H9 (cell line): ENCODE results near the gene ZNF831. TPM values are rescaled to one million over a fixed set of nuclear protein-coding genes. Genes with fewer than 3 reads are reported as not detected.

Experiments used
- DNase-seq: peaks from one replicate; pipeline ENCODE4 v3.0.0-alpha.2; 2017
- H2AFZ ChIP-seq: one replicate; pipeline ENCODE4 v1.6.1; 2013; ENCODE audit warnings: mild to moderate bottlenecking, low read length, control low read depth, moderate library complexity
- H2AK5ac ChIP-seq: 2 replicates; pipeline ENCODE4 v1.6.1; 2013; ENCODE audit warnings: low read length, control low read depth, mixed read lengths; ENCODE audit not compliant: insufficient read length
- H2BK120ac ChIP-seq: one replicate; pipeline ENCODE4 v1.6.1; 2013; ENCODE audit warnings: low read depth, mild to moderate bottlenecking, low read length, control low read depth, inconsistent platforms; ENCODE audit not compliant: poor library complexity, severe bottlenecking
- H2BK12ac ChIP-seq: 2 replicates; pipeline ENCODE4 v1.6.1; 2013; ENCODE audit warnings: low read length, control low read depth, mixed read lengths, low read depth; ENCODE audit not compliant: insufficient read length
- H2BK15ac ChIP-seq: 2 replicates; pipeline ENCODE4 v1.6.1; 2013; ENCODE audit warnings: low read depth, low read length, control low read depth
- H2BK20ac ChIP-seq: one replicate; pipeline ENCODE4 v1.6.1; 2013; ENCODE audit warnings: low read depth, mild to moderate bottlenecking, low read length, control low read depth, inconsistent platforms; ENCODE audit not compliant: poor library complexity, severe bottlenecking
- H2BK5ac ChIP-seq: 2 replicates; pipeline ENCODE4 v1.6.1; 2013; ENCODE audit warnings: low read length, control low read depth, mixed read lengths; ENCODE audit not compliant: insufficient read length
- H3K14ac ChIP-seq: 2 replicates; pipeline ENCODE4 v1.6.1; 2013; ENCODE audit warnings: low read length, control low read depth; ENCODE audit not compliant: insufficient read depth
- H3K18ac ChIP-seq: 2 replicates; pipeline ENCODE4 v1.6.1; 2013; ENCODE audit warnings: low read depth, mild to moderate bottlenecking, mixed read lengths, low read length, control low read depth; ENCODE audit not compliant: insufficient read length
- H3K23ac ChIP-seq: 2 replicates; pipeline ENCODE4 v1.6.1; 2013; ENCODE audit warnings: low read length, control low read depth, mixed read lengths, low read depth; ENCODE audit not compliant: insufficient read length
- H3K23me2 ChIP-seq: 2 replicates; pipeline ENCODE4 v1.6.1; 2013; ENCODE audit warnings: low read depth, mild to moderate bottlenecking, mixed read lengths, low read length, control low read depth; ENCODE audit not compliant: insufficient read length, poor library complexity, severe bottlenecking
- H3K27ac ChIP-seq: 2 replicates; pipeline ENCODE4 v1.5.1; 2013; ENCODE audit warnings: low read length, control low read depth, mixed read lengths, low read depth; ENCODE audit not compliant: insufficient read length
- H3K27me3 ChIP-seq: 2 replicates; pipeline ENCODE4 v1.6.1; 2013; ENCODE audit warnings: low read length, control low read depth, inconsistent platforms; ENCODE audit not compliant: insufficient read depth
- H3K4ac ChIP-seq: 2 replicates; pipeline ENCODE4 v1.6.1; 2013; ENCODE audit warnings: low read depth, mild to moderate bottlenecking, control low read depth, inconsistent platforms, low read length, moderate library complexity
- H3K4me1 ChIP-seq: 2 replicates; pipeline ENCODE4 v1.6.1; 2013; ENCODE audit warnings: low read length, control low read depth, inconsistent platforms; ENCODE audit not compliant: insufficient read depth
- H3K4me2 ChIP-seq: 2 replicates; pipeline ENCODE4 v1.6.1; 2013; ENCODE audit warnings: low read length, control low read depth, mixed read lengths; ENCODE audit not compliant: insufficient read length, insufficient read depth
- H3K56ac ChIP-seq: 2 replicates; pipeline ENCODE4 v1.6.1; 2013; ENCODE audit warnings: low read depth, mild to moderate bottlenecking, mixed read lengths, low read length, control low read depth; ENCODE audit not compliant: insufficient read length
- H3K79me1 ChIP-seq: 2 replicates; pipeline ENCODE4 v1.6.1; 2013; ENCODE audit warnings: low read depth, mild to moderate bottlenecking, moderate library complexity, low read length, control low read depth, inconsistent platforms; ENCODE audit not compliant: insufficient read depth, poor library complexity, severe bottlenecking
- H3K79me2 ChIP-seq: 2 replicates; pipeline ENCODE4 v1.6.1; 2013; ENCODE audit warnings: low read length, control low read depth, inconsistent platforms; ENCODE audit not compliant: insufficient read depth
- H3K9ac ChIP-seq: 2 replicates; pipeline ENCODE4 v1.6.1; 2013; ENCODE audit warnings: low read length, control low read depth, mixed read lengths; ENCODE audit not compliant: insufficient read length; ENCODE audit errors: extremely low read depth
- H3K9me3 ChIP-seq: one replicate; pipeline ENCODE4 v1.6.1; 2013; ENCODE audit warnings: low read depth, low read length, inconsistent platforms; ENCODE audit not compliant: control insufficient read depth
- H3T11ph ChIP-seq: one replicate; pipeline ENCODE4 v1.6.1; 2013; ENCODE audit warnings: mild to moderate bottlenecking, low read length, control low read depth, inconsistent platforms
- H4K20me1 ChIP-seq: one replicate; pipeline ENCODE4 v1.6.1; 2013; ENCODE audit not compliant: control insufficient read depth, insufficient read length, insufficient read depth
- H4K5ac ChIP-seq: 2 replicates; pipeline ENCODE4 v1.6.1; 2013; ENCODE audit warnings: low read depth, mild to moderate bottlenecking, mixed read lengths, low read length, control low read depth; ENCODE audit not compliant: insufficient read length
- H4K8ac ChIP-seq: replicated peaks from 2 replicates; pipeline ENCODE4 v1.6.1; 2013; ENCODE audit warnings: low read length, control low read depth, mixed read lengths, low read depth; ENCODE audit not compliant: insufficient read length
- H4K91ac ChIP-seq: 2 replicates; pipeline ENCODE4 v1.6.1; 2013; ENCODE audit warnings: low read depth, mild to moderate bottlenecking, moderate library complexity, mixed read lengths, low read length, control low read depth; ENCODE audit not compliant: insufficient read length
- H3K27ac Mint-ChIP-seq, 3 experiments: 2 replicates in 2 of 3; 3 replicates in 1 of 3; pipeline ENCODE4 v1.8.0; 2020 to 2021; ENCODE audit warnings: mixed read lengths in 3 of 3, mild to moderate bottlenecking in 1 of 3, moderate library complexity in 1 of 3
- H3K27me3 Mint-ChIP-seq: 2 replicates; pipeline ENCODE4 v1.8.0; 2021; ENCODE audit warnings: low read depth, mild to moderate bottlenecking, moderate library complexity, mixed read lengths
- H3K36me3 Mint-ChIP-seq, 3 experiments: 2 replicates in 2 of 3; 3 replicates in 1 of 3; pipeline ENCODE4 v1.8.0; 2020 to 2021; ENCODE audit warnings: low read depth in 3 of 3, mixed read lengths in 3 of 3; ENCODE audit not compliant: insufficient read depth in 1 of 3
- H3K4me1 Mint-ChIP-seq, 2 experiments: 2 replicates each; pipeline ENCODE4 v1.8.0; 2020; ENCODE audit warnings: mixed read lengths in 2 of 2
- H3K4me3 Mint-ChIP-seq, 2 experiments: 2 replicates in 1 of 2; 3 replicates in 1 of 2; pipeline ENCODE4 v1.8.0; 2020 to 2021; ENCODE audit warnings: mild to moderate bottlenecking in 2 of 2, mixed read lengths in 2 of 2, moderate library complexity in 1 of 2
- H3K9me3 Mint-ChIP-seq, 2 experiments: 2 replicates in 1 of 2; 3 replicates in 1 of 2; pipeline ENCODE4 v1.8.0; 2020; ENCODE audit warnings: mild to moderate bottlenecking in 2 of 2, mixed read lengths in 2 of 2, moderate library complexity in 1 of 2
- CTCF ChIP-seq: fragments of 200-600 bp; sonication (generic); conservative IDR thresholded peaks from 3 replicates; pipeline ENCODE4 v1.8.0; 2021; ENCODE audit warnings: antibody characterized with exemption, mild to moderate bottlenecking
- WGBS: extraction: QIAGEN DNeasy Blood & Tissue Kit; methylation state at CpG from one replicate; pipeline ENCODE4 v1.1.7; 2013; ENCODE audit warnings: missing lambda C conversion rate, low lambda C conversion rate, mixed read lengths; ENCODE audit not compliant: insufficient read length; ENCODE audit errors: extremely low coverage; 5-methylcytosine and 5-hydroxymethylcytosine counted together
- total RNA-seq: library from RNA; stranded (reverse); gene quantifications from 2 replicates; pipeline ENCODE4 v1.2.1, GENCODE V29; 2021

Gene ZNF831
- total RNA-seq, 1 experiment from 2014 or later: not detected

- no peak overlapping the region for H3K4me2 ChIP-seq
- no CpG with 5 or more reads among the region's 5 CpGs for WGBS
- Mint-ChIP-seq H3K9me3 (no peaks in the 10 kb centered on the region; a peak in 1 of 5 replicates), H3K4me3 (no peak overlapping the region), H3K4me1 (peaks cover 4 to 6% of the 10 kb centered on the region in 2 experiments; a peak in 2 of 4 replicates), H3K36me3 (no peaks in the 10 kb centered on the region), H3K27me3 (peaks cover 68% of the 10 kb centered on the region), H3K27ac (no peak overlapping the region)
- no peak overlapping the region for H3K56ac ChIP-seq
- TF ChIP-seq CTCF: no peak
- no peaks in the 10 kb centered on the region for H3K4me1 ChIP-seq
- H2BK12ac ChIP-seq: no peak overlapping the region
- H3K27me3 ChIP-seq: no peaks in the 10 kb centered on the region
- H2BK15ac ChIP-seq: no peak overlapping the region
- no peak overlapping the region for H3T11ph ChIP-seq
- H2BK20ac ChIP-seq: no peak overlapping the region
- no peaks in the 10 kb centered on the region for H3K79me1 ChIP-seq
- no peak overlapping the region for H3K14ac ChIP-seq
- H3K23ac ChIP-seq: no peak overlapping the region
- H3K27ac ChIP-seq: no peak overlapping the region
- no peak overlapping the region for H4K8ac ChIP-seq
- no peaks in the 10 kb centered on the region for H3K23me2 ChIP-seq
- no peaks in the 10 kb centered on the region for H3K9me3 ChIP-seq
- no peak overlapping the region for H4K5ac ChIP-seq
- H3K18ac ChIP-seq: no peak overlapping the region
- DNase-seq: no peak
- no peaks in the 10 kb centered on the region for H3K79me2 ChIP-seq
- no peak overlapping the region for H4K91ac ChIP-seq
- H2BK5ac ChIP-seq: no peak overlapping the region
- H3K9ac ChIP-seq: no peak overlapping the region
- no peak overlapping the region for H3K4ac ChIP-seq
- no peaks in the 10 kb centered on the region for H4K20me1 ChIP-seq
- no peak overlapping the region for H2BK120ac ChIP-seq
- H2AK5ac ChIP-seq: no peak overlapping the region
- no peak overlapping the region for H2AFZ ChIP-seq
Observed at GRCh38 chr20:59255256-59255655, 91.6 kb downstream of the ZNF831 start.
